Activated CD8-positive, alpha-beta T cell treated with anti-CD3 and anti-CD28 coated beads for 36 hours (primary cell): ENCODE data around the gene MICAL3. TPM values are rescaled to one million over a fixed set of nuclear protein-coding genes. Genes with fewer than 3 reads are reported as not detected.

ENCODE experiments used
- ATAC-seq: fragments of 200-7000 bp; cut with Tn5 transposase; one replicate; pipeline ENCODE4 v1.10.0; 2021; ENCODE audit warnings: mild to moderate bottlenecking, moderate library complexity
- CTCF ChIA-PET: fragments of 350-600 bp; sonication (Branson Sonifier 250); formaldehyde crosslinking; loops from one replicate; lab custom pipeline; 2021; ENCODE audit warnings: antibody characterized with exemption; lab: Charles Lee
- POLR2A ChIA-PET: fragments of 350-600 bp; sonication (Branson Sonifier 250); formaldehyde crosslinking; loops from one replicate; lab custom pipeline; 2021; ENCODE audit warnings: antibody characterized with exemption; lab: Charles Lee
- DNase-seq: peaks from one replicate; pipeline ENCODE4 v3.0.0-alpha.2; 2020
- H3K27ac Mint-ChIP-seq: one replicate; pipeline ENCODE4 v1.8.0; 2021; ENCODE audit warnings: mild to moderate bottlenecking, mixed read lengths
- H3K27me3 Mint-ChIP-seq: one replicate; pipeline ENCODE4 v1.8.0; 2021; ENCODE audit warnings: mixed read lengths
- H3K36me3 Mint-ChIP-seq: one replicate; pipeline ENCODE4 v1.8.0; 2021; ENCODE audit warnings: low read depth, mixed read lengths
- H3K4me1 Mint-ChIP-seq: one replicate; pipeline ENCODE4 v1.8.0; 2021; ENCODE audit warnings: low read depth, mixed read lengths
- H3K4me3 Mint-ChIP-seq: one replicate; pipeline ENCODE4 v1.8.0; 2021; ENCODE audit warnings: mild to moderate bottlenecking, moderate library complexity, mixed read lengths
- H3K9me3 Mint-ChIP-seq: one replicate; pipeline ENCODE4 v1.8.0; 2021; ENCODE audit warnings: mixed read lengths
- CTCF ChIP-seq: fragments of 200-600 bp; IDR thresholded peaks from one replicate; pipeline ENCODE4 v1.8.0; 2022; ENCODE audit warnings: antibody characterized with exemption, mild to moderate bottlenecking
- intact Hi-C: fragments of 100-400 bp; cut with micrococcal nuclease; formaldehyde crosslinking; loops from one replicate; pipeline ENCODE4 v1.10.0; 2022
- total RNA-seq, 2 experiments: library from RNA; stranded (reverse); gene quantifications; one replicate each; pipeline ENCODE4 v1.2.3, GENCODE V29; 2021

MICAL3 gene
- total RNA-seq, 2 experiments from 2014 or later = 31.6 to 32.4 TPM

- intact Hi-C loops = no loop called here
- Mint-ChIP-seq H3K36me3 (no peaks in the 10 kb centered on the region), H3K4me3 (no peak overlapping the region), H3K9me3 (no peaks in the 10 kb centered on the region), H3K4me1 (no peaks in the 10 kb centered on the region), H3K27ac (no peak overlapping the region), H3K27me3 (no peaks in the 10 kb centered on the region)
- DNase-seq = no peak
- POLR2A ChIA-PET = no interaction called here
- CTCF ChIA-PET = interaction anchor here (1.0 kb wide), 2 partner anchors 9 to 62 kb away, joined by 3 read pairs; no protein-coding TSS in a partner anchor
- no peak for TF ChIP-seq CTCF
- no peak for ATAC-seq
Measured at GRCh38 chr22:18013947-18014346, 10.4 kb downstream of the MICAL3 start.

- no peak for TF ChIP-seq CTCF
- DNase-seq (no peak), ATAC-seq (no peak)
- no peak overlapping the region for H3K4me3 Mint-ChIP-seq
- CTCF ChIA-PET = interaction anchor here (1.0 to 1.7 kb wide), 2 partner anchors 10 to 63 kb away, joined by 3 to 6 read pairs; no protein-coding TSS in a partner anchor
- intact Hi-C loops = no loop called here
- POLR2A ChIA-PET = no interaction called here
- H3K36me3 Mint-ChIP-seq = no peaks in the 10 kb centered on the region
- H3K27ac Mint-ChIP-seq = no peak overlapping the region
- no peaks in the 10 kb centered on the region for H3K27me3 Mint-ChIP-seq
- no peaks in the 10 kb centered on the region for H3K4me1 Mint-ChIP-seq
- H3K9me3 Mint-ChIP-seq = no peaks in the 10 kb centered on the region
Measured at GRCh38 chr22:18013436-18013835, 10.9 kb downstream of the MICAL3 start.

GRCh38 chr22:18012531-18012930 lies 11.8 kb downstream of the MICAL3 start:
- Mint-ChIP-seq H3K4me3 (no peak overlapping the region), H3K36me3 (no peaks in the 10 kb centered on the region), H3K27ac (no peak overlapping the region), H3K27me3 (no peaks in the 10 kb centered on the region), H3K9me3 (no peaks in the 10 kb centered on the region), H3K4me1 (no peaks in the 10 kb centered on the region)
- no peak for TF ChIP-seq CTCF
- DNase-seq = no peak
- CTCF ChIA-PET = interaction anchor here (1.7 kb wide), 1 partner anchor 64 kb away, joined by 6 read pairs; no protein-coding TSS in a partner anchor
- intact Hi-C loops = no loop called here
- POLR2A ChIA-PET = no interaction called here
- ATAC-seq = no peak

GRCh38 chr22:18010266-18010665 lies 14.1 kb downstream of the MICAL3 start:
- no peak for TF ChIP-seq CTCF
- Mint-ChIP-seq H3K36me3 (no peaks in the 10 kb centered on the region), H3K4me1 (no peaks in the 10 kb centered on the region), H3K27ac (no peak overlapping the region), H3K9me3 (no peaks in the 10 kb centered on the region), H3K27me3 (no peaks in the 10 kb centered on the region), H3K4me3 (no peak overlapping the region)
- ATAC-seq = no peak
- DNase-seq = no peak
- ChIA-PET POLR2A (no interaction called here), CTCF (interaction anchor here (1.0 kb wide), 1 partner anchor 9 kb away, joined by 3 read pairs; no protein-coding TSS in a partner anchor)
- intact Hi-C loops = no loop called here

GRCh38 chr22:18008136-18008535 lies 16.2 kb downstream of the MICAL3 start:
- peaks cover 2% of the 10 kb centered on the region for H3K4me1 Mint-ChIP-seq
- ChIA-PET POLR2A (no interaction called here), CTCF (no interaction called here)
- H3K27ac Mint-ChIP-seq = no peak overlapping the region
- intact Hi-C loops = no loop called here
- H3K4me3 Mint-ChIP-seq = no peak overlapping the region
- no peak for TF ChIP-seq CTCF
- H3K36me3 Mint-ChIP-seq = no peaks in the 10 kb centered on the region
- DNase-seq (no peak), ATAC-seq (no peak)
- H3K9me3 Mint-ChIP-seq = no peaks in the 10 kb centered on the region
- H3K27me3 Mint-ChIP-seq = peaks cover 7% of the 10 kb centered on the region
